ENCODE results near the gene C17orf100.
"Not testable (repeated sequence)": the region's sequence is repeated elsewhere in the genome, so short reads cannot be mapped to it uniquely, and the experiment has no call there.

Gene C17orf100

DNA sequence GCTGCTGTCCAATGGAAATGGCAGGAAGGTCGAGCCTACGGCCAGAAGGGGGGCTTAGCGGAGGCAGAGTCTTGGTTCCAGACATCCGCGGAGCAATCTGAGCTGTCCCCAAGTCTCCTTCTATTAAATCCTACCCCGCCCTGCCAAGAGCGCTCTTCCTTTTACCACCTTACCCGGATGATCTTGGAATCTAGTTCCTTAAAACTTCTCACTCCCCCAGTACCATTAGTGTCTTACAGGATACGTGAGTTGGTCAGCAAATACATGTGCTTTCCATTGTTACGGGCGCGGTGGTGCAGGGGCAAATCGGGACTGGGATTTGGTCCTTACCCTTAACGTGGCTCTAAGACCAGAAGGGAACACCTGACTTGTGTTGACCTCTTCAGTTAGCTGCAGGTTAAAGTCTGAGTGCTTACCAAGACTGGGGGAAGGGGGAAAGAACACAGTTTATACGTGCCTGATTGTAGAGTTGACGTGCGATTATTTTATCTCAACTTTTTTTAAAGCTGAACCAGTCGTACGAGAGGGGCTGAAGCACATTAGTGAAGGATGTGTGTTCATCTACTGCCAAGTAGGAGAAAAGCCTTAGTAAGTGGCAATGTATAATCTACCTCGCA is 10.2 kb upstream of the C17orf100 start:
- FAIRE-seq = no peak

DNA sequence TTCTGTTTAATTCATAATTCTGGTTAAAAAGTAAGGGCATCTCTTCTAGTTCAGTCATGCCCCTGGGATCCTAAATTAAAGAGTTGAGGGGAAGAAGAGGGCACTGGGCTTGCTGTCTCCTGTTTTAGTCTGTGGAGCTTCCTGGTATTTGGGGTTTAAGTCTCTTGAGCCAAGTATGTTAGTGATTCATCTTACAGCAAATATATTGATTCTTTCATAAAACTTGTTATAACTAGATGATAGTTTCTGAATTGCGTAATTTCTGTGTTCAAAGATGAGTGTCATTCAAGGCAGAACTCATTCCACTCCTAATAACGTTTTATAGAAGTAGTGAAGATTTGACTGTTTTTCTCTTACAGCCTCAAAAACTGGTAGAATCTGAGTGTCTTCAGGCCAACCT is 9.0 kb upstream of the C17orf100 start:
- FAIRE-seq = no peak

DNA sequence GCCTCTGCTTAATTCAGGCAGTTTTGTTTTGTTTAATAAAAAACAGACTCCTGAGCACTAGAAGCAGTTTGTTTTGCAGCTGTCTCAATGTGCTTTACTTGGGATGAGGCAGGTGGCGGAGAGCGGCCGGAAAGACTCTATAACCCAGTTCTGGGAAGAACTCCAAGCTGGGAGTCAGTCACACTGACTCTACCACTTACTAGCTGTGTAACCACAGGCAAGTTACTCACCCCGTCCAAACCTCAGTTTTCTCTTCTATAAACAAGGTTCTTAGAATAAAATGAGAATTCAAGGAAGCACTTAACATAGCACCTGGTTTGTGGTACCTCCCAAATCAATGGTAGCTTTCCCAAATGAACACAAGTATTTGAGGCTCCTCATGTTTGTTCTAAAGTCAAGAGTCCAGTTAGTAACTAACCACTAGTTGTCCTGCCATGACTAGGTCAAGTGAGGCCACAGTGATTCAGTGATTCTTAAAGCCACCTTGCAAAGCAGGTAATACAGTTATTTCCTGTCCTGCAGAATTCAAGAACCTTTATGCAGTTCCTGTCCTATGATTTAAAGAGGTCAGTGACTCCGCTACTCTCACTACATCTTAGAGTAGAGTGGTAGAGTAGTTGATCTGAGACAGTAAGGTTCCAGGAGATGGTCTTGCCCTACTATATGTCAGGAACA is 8.0 kb upstream of the C17orf100 start:
- no peak for FAIRE-seq

DNA sequence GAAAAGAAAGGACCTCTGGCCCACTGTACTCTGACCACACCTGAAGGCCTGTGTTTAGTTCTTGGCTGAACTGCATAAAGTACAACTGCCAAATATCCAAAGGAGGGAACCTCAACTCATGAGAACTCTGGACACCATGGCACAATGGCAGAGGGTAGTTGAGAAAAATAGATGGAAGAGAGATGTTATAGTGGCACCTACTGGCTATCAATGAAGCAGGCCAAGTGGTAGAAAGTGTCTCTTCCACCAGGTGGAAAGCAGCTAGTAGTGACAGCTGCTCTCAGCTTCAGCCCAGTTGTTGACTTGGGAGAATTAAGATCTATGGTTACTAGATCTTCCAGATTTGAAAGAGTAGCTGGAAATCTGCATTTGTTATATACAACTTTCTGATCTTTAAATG is 3.4 kb upstream of the C17orf100 start:
- FAIRE-seq = no peak

DNA sequence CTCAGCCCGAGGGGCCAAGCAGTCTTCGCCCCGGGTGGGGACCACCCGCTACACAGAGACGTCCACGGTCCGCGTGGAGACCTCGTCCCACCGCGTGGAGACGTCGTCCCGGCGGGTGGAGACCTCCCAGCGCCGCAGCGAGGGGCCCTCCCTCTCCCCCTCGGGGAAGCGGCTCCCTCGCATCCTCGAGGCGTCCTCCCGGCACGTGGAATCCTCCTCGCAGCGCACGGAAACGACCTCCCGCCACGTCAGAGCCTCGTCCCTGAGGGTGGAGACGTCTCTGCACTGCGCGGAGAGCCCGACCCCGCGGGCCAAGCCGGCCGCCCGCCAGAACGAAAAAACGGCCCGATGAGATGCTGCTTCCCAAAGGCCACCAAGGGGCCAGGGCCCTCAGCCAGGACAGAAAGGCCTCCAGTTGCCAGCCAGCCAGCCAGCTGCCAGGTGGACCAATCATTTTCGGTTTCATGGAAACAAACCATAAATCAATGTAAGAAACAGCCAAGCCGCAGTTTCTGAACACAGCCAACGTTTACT is 424 bp downstream of the C17orf100 start:
- no peak for FAIRE-seq

DNA sequence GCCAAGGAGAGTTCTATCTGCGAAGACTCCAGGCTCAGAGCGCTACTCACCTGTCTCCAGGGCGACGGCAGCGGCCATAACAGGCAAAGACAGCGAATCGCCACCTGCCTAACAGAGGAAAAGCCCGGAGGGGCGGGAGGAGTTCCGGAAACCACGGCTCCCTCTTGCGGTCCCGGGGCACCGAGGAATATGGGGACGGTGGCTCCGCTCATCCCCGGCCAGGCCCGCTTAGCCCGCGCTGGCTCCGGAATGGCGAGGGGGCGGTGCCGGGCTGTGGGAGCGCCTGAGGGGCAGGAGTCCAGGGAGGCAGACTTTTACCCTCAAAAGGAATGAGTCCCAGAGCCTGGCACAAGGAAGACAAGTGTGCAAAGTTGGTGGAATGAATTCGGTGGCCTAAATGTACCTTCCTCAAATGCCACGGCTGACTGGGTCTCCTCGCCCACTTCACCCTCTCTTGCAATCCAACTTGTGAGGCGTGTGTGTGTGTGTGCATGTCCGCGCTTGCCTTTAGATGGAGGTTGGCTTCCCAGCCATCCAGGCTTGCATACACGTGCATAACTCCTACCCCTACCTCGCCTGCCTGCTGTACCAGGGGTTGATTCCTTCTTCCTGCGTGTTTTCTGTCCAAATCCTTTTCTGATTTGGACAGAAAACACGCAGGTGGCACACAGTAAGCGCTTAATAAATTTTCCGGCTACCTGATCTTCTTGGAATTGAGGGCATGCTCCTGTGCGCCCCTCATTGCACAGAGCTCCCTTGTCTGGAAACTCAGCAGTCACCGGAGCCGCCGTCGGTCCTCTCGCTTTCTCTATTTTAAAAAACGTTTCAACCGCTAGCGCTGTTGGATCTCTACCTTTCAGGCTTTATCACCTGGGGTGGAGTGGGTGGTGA is 3.5 kb downstream of the C17orf100 start:
- no peak for FAIRE-seq

DNA sequence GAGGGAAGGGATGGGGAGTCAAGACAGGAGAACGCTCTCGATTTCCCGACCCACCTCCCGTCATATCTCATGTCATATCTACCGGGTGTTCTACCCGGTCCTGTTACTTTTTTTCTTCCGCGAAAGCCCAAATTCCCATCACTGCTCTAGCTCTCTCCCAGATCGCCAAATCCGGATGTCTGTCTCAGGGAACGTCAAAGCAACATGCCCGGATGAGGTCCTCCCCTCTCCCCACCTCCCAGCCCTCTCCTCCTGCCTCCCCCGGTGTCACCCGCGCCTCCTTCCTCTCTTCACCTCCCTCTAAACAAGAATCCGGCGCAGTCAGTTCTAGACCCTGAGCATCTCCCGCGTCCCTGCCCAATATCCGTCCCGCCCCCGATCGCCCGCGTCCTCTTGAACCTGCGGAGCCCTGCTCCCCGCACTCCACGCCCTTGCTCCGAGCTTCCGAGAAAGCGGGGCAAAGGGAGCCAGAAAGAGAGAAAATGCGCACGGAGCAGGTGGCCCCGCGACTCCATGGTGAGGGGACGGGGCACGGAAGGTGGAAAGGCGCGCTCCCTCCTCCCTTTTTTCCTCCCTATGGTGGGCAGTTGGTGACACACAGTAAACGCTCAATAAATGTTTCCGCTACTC is 4.3 kb downstream of the C17orf100 start:
- FAIRE-seq = not testable (repeated sequence)

DNA sequence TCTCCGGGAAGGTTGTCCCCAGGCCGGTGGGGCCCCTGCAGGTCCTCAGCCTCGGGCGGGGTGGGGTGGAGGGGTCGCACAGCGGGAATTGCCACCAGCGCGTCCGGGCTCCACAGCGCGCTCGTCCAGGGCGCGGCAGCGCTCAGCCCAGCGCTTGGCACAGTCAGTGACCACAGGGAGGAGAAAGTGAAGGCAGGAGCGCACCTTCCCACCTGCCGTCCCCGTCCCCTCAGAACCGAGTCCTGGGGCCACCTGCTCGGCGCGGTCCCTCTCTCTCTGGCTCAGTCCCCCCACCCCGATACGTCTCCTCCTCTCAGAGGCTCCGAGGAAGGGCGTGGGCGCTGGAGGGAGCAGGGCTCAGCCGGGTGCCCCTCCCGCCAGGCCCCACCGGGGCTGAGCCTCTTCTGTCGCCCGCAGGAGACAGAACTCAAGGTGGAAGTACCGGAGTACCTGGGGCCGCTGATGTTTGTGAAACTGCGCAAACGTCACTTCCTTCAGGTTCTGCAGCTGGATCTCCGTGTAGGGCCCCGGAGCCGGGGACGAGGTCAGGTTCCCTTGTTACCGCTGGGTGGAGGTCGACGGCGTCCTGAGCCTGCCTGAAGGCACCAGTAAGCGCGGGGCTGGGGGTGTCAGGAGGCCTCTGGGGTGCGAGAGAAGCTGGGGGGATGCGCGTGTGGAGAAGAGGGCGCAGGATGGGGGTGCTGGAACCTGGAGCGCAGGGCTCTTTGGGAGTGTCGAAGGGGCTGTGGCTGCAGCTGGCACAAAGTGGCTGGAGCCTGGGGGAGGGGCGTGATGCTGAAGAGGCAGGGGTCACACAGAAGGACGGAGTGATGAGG is 5.5 kb downstream of the C17orf100 start:
- FAIRE-seq = not testable (repeated sequence)

DNA sequence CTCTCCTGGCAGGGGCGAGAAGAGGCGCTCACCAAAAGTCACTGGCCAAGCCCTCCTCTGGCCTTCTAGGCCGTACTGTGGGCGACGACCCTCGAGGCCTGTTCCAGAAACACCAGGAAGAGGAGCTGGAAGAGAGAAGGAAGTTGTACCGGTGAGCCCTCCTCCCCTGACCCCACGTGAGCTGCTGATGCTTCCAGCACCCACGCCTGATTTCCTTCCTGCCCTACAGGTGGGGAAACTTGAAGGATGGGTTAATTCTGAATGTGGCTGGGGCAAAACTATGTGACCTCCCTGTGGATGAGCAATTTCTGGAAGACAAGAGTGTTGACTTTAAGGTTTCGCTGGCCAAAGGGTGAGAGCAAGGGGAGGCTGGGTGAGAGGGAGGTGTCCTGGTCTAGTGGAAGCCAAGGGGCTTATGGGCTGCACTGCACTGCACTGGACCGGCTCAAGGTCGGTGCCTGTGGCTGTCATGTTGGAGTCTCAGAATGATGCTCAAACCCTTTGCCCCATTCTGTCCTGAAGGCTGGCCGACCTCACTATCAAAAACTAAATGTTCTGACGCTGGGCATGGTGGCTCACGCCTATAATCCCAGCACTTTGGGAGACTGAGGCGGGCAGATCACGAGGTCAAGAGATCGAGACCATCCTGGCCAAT is 6.2 kb downstream of the C17orf100 start:
- no peak for FAIRE-seq

DNA sequence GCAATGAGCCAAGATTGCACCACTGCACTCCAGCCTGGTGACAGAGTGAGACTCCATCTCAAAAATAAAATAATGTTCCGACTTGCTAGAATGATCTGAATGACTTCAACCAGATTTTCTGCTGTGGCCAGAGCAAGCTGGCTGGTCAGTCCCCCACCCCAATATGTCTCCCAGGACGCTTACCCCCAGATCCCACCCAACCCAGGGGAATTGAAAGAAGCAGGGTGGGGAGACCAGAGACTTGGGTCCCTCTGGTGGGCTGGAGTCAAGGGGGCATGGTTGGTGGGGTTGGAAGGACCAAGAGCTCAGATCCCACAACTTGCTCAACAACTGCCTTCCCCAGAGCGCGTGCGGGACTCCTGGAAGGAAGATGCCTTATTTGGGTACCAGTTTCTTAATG is 6.8 kb downstream of the C17orf100 start:
- not testable (repeated sequence) for FAIRE-seq

DNA sequence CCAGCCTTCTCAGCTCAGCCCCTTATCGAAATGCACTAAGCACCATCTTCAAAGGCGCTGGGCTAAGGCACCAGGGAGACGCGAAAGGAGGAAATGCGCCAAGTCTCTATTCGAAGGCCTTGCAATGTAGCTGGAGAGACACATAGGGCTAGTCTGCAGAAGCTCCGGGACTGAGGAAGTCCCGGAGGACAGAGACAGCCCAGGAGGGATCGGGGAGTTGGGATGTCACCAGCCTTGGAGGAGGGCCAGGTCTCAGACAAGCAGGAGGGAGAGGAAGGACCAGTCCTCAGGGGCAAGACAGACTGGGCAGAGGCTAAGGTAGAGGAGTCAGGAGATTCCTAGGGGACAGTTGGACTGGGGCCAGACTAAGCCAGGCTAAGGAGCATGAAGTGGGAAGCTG is 8.5 kb downstream of the C17orf100 start:
- no peak for FAIRE-seq

DNA sequence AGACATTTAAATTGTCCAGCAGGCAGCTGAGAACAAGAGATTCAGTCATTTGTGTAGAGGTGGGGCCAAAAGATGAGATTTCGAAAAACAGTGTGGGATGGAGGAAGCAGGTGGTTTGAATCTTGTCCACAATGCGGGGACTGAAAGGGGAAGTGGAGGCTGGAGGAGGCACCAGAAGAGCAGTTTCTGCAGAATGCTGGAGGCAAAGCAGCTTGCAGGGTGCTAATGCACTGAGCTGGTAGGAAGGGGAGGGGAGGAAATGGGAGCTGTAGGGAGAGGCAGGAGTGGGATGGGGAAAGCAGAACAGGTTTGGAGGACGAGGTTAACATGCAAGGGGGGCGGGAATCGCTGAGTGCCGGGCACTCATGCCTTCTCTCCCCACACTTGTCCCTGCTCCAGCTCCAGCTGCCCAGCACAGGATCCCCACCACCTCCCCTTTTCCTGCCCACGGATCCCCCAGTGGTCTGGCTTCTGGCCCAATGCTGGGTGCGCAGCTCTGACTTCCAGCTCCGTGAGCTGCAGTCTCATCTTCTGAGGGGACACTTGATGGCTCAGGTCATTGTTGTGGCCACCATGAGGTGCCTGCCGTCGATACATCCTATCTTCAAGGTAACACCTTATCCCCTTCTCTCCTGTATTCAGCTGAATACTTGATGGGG is 9.4 kb downstream of the C17orf100 start:
- no peak for FAIRE-seq

DNA sequence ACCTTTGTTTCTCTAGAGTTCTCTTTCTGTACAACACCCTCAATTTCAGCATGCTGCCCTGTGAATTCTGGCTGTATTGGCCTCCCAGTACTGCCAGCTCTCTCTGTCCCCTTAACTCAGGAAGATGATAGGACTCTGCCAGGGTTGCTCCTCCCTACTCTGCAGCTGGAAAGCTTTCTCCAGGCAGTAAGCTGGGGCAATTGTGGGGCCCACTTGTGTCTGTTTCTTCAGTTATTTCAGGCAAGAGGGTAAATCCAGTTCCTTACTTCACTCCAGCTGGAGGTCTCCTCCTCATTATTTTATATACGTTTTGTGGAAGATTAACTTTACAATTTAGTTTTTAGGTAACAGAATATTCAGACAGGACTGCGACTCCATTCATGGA is 9.9 kb downstream of the C17orf100 start:
- FAIRE-seq = no peak

DNA sequence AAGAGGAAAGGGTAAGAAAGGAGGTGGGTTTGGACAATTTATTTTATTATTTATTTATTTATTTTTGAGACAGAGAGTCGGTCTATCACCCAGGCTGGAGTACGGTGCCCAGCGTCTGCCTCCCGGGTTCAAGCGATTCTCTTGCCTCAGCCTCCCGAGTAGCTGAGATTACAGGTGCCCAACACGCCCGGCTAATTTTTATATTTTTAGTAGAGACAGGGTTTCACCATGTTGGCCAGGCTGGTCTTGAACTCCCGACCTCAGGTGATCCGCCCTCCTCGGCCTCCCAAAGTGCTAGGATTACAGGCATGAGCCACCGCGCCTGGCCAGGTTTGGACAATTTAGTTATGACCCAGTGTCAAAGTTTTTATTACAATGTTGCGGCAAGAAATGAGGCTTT is 11.6 kb downstream of the C17orf100 start:
- not testable (repeated sequence) for FAIRE-seq

DNA sequence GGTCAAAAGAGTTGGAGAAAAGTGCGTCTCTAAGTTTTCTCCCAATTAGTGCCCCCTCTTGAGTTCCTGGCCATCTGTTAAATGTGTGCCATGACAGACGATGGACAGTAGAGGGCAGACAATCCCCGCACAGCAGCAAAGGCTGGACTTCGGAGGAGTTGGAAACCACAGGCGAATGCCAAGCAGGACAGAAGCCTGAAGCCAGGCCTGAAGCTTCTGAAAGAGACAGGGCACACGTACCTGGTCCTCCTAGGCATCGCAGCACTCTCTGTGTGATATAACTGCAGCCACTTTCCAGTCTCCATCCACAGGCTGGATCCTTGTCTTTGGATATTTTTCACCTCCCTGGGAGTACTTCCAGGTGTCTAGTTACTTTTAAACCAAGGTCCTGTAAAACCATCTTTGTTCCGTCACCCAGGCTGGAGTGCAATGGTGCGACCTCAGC is 14.5 kb downstream of the C17orf100 start:
- FAIRE-seq = peak; percentile 9

DNA sequence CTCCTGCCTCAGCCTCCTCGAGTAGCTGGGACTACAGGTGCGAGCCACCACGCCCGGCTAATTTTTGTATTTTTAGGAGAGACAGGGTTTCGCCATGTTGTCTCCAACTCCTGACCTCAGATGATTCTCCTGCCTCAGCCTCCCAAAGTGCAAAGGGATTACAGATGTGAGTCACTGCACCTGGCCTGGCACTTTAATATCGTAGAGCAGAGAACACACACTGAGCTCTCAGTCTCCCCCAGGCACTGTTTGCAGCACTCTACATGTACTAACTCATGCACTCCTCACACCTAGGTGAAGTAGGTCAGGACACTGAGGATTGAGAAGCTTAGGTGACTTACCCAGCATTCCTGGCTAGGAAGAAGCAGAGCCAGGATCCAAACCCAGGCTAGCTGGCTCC is 15.0 kb downstream of the C17orf100 start:
- no peak for FAIRE-seq

DNA sequence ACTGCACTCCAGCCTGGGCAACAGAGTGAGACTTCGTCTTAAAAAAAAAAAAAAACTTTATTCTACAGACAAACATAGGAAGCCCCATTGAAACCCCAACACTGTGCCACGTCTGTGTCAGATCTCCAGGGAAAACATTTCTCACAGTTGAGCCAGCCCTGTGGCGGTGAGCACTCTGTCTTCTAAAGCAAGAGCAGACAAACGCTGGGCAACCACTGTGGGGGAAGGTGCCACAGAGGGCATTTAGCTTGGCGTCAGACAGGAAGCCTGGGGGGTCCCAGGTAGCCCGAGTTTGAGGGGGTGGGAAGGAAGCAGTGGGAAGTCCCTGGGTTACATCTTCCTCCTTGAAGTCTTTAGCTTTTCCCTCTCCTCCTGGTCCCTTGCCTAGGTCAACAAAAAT is 16.0 kb downstream of the C17orf100 start:
- no peak for FAIRE-seq

DNA sequence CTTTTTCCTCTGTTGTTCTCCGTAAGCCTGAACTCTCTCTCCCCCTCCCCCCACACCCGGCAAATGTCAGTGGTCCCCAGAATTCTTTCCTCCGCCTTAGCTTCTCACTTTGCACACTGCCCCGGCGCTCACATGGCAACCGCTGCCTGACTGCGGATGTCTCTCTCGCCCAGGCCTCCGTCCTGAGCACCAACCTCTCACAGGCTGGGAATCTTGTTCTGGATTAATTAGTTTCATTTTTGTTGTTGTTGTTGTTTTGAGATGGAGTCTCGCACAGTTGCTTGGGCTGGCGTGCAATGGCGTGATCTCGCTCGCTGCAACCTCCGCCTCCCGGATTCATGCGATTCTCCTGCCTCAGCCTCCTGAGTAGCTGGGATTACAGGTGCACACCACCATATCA is 16.7 kb downstream of the C17orf100 start:
- FAIRE-seq = no peak

DNA sequence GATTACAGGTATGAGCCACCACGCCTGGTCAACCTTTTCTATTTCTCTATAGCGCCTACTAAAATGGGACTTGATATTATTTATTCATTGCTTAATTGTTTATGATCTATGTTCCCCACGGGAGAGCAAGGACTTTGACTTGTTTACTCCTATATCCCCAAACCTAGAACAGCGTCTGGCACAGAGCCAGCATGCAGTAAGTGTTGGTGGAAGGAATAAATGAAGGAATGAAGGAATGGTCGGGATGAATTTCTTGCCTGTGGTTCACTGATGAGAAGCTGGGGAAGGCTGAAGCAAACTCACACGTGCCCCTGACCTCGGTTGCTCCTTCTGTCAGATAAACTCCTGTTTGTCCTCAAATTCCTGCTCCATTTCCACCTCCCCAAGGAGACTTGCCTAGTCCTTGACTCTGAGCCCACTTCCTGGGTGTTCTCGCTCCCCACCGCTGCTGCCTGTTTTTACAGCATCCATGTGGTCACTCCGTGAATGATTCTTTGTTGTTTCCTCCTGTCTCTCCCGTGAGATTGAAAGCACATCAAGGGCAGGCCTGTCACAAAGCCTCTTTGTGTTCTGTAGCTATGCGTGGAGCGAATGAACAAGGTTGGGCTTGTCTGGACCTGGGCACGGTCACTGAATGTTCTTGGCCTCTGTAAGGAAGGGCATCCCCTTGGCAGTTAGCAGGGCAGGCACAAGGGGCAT is 17.3 kb downstream of the C17orf100 start:
- no peak for FAIRE-seq

DNA sequence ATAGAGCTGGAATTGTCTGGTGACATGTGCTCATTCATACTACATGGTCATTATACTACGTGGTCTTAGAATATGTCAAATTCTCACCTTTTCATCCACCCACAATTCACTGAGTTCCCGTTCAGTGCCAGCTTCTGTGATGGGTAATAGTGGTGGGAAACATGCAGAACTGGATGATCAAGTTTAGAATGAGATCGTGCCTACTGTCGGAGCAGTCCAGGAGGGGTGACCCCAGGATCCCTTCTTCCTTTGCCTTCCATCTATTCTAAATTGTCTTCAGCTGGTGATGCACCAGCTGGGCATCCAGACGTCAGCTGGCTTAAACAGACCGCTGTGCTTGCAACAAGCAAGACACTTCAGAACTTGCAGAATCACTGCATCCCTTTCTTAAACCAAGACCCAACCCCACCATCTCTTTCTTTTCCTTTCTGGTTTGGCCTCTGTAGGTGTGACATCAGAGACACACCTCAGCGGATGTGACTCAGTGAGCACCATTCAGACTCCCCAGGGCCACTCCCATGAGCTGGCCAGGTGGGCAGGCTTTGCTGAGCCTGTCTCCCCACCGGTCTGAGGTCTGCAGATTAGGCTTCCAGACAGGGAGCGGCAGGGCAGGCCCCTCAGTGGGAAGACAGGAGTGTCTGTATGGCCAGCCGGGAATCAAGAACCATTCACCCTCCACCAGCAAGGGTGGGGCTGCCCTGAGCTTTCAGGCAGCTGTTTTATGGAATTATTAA is 18.1 kb downstream of the C17orf100 start:
- no peak for FAIRE-seq
